Lower leg skin (tissue), 4 donors: ENCODE results near the gene RASSF4. TPM values are rescaled to one million over a fixed set of nuclear protein-coding genes. Genes with fewer than 3 reads are reported as not detected.
"Not testable (repeated sequence)": the region's sequence is repeated elsewhere in the genome, so short reads cannot be mapped to it uniquely, and the experiment has no call there.

Experiments
- DNase-seq, 2 donors: peaks; one replicate each; pipeline ENCODE4 v3.0.0-alpha.2; 2019; ENCODE audit warnings: low spot score in 2 of 2
- H3K4me3 ChIP-seq: fragments of 200-600 bp; sonication (generic); 2 replicates; pipeline ENCODE4 v1.5.1; 2017; ENCODE audit warnings: mild to moderate bottlenecking, low read depth; ENCODE audit not compliant: poor library complexity, severe bottlenecking
- CTCF ChIP-seq, 3 donors: fragments of 450-650 bp; IDR thresholded peaks; one replicate each; pipeline ENCODE4 v1.5.1; 2016; ENCODE audit warnings: antibody characterized with exemption in 3 of 3, mild to moderate bottlenecking in 3 of 3, moderate library complexity in 2 of 3
- POLR2A ChIP-seq, 2 donors: fragments of 450-650 bp; IDR thresholded peaks; one replicate each; pipeline ENCODE4 v1.6.1; 2016 to 2017; ENCODE audit warnings: antibody characterized with exemption in 2 of 2, mild to moderate bottlenecking in 1 of 2, moderate library complexity in 1 of 2
- WGBS, 2 donors: methylation state at CpG; one replicate each; pipeline ENCODE4 v1.1.5; 2018; 5-methylcytosine and 5-hydroxymethylcytosine counted together
- intact Hi-C: fragments of 100-400 bp; cut with DNase I; formaldehyde crosslinking; loops from one replicate; pipeline ENCODE4 v1.15.0; 2023; ENCODE audit warnings: low total_unique reads
- total RNA-seq, 4 donors: library from RNA; depleted of rRNA; stranded (reverse); fragments of >200 nt; gene quantifications; one replicate each; pipeline ENCODE4 v1.1.0, GENCODE V29; 2016

The RASSF4 gene
- total RNA-seq, 4 donors from 2014 or later: 4.4 to 11.0 (median 8.9) TPM

GRCh38 chr10:45005284-45005683 is 45.7 kb downstream of the RASSF4 start:
- DNase-seq: no peak
- TF ChIP-seq CTCF (IDR thresholded peaks at IDR 0.05) (no peak), POLR2A (IDR thresholded peaks at IDR 0.05) (no peak)
- intact Hi-C loops: no loop called here
- WGBS, 2 donors: 90 to 96% methylated on average over 1 of the region's 1 CpG
- H3K4me3 ChIP-seq: no peak overlapping the region

- intact Hi-C loops: no loop called here
- no peak overlapping the region for H3K4me3 ChIP-seq
- WGBS, 2 donors: 89 to 93% methylated on average over 3 of the region's 3 CpGs
Observed at GRCh38 chr10:45006276-45007030, 46.9 kb downstream of the RASSF4 start.

GRCh38 chr10:45008524-45009161 is 49.0 kb downstream of the RASSF4 start:
- WGBS, 2 donors: 10 to 15% methylated on average over 8 of the region's 8 CpGs
- intact Hi-C loops: no loop called here
- TF ChIP-seq POLR2A (IDR thresholded peaks at IDR 0.05) (no peak), CTCF (IDR thresholded peaks at IDR 0.05) (peak in 1 of 3 donors; percentile 35)
- H3K4me3 ChIP-seq: no peak overlapping the region
- DNase-seq: no peak

More at GRCh38 chr10:45006276-45007030, 46.9 kb downstream of the RASSF4 start:
- DNase-seq: no peak
- TF ChIP-seq POLR2A (IDR thresholded peaks at IDR 0.05): no peak
- no peak for TF ChIP-seq CTCF (IDR thresholded peaks at IDR 0.05)

GRCh38 chr10:45014557-45014956 is 55.0 kb downstream of the RASSF4 start:
- H3K4me3 ChIP-seq, intact Hi-C loops, DNase-seq: not testable (repeated sequence)
- WGBS, 2 donors: 79 to 84% methylated on average over 10 of the region's 10 CpGs

GRCh38 chr10:45015590-45015989 is 56.0 kb downstream of the RASSF4 start:
- intact Hi-C loops: no loop called here
- DNase-seq: no peak
- 69 to 75% methylated on average over 2 of the region's 2 CpGs for WGBS, 2 donors
- no peak overlapping the region for H3K4me3 ChIP-seq
- no peak for TF ChIP-seq CTCF (IDR thresholded peaks at IDR 0.05)
- no peak for TF ChIP-seq POLR2A (IDR thresholded peaks at IDR 0.05)

GRCh38 chr10:45023426-45023825 is 63.8 kb downstream of the RASSF4 start:
- H3K4me3 ChIP-seq: no peak overlapping the region
- 88 to 95% methylated on average over 2 of the region's 2 CpGs for WGBS, 2 donors
- no peak for DNase-seq
- intact Hi-C loops: no loop called here
- TF ChIP-seq CTCF (IDR thresholded peaks at IDR 0.05) (no peak), POLR2A (IDR thresholded peaks at IDR 0.05) (no peak)
